A549 (cell line): ENCODE measurements around the gene H2BK1.

Experiments
- BHLHE40 ChIP-seq: IDR thresholded peaks from 2 replicates; pipeline ENCODE4 v1.6.1; 2012; ENCODE audit warnings: low read depth, low read length, inconsistent platforms
- CHD2 ChIP-seq: fragments of 150-350 bp; IDR thresholded peaks from 2 replicates; pipeline ENCODE4 v1.6.1; 2014; ENCODE audit warnings: low read length; ENCODE audit not compliant: partially characterized antibody
- CTCF ChIP-seq: fragments of >200 bp; sonication (Bioruptor Twin); formaldehyde crosslinking; IDR thresholded peaks from 3 replicates; pipeline ENCODE4 v1.5.1; 2016
- HDAC2 ChIP-seq: fragments of 200-600 bp; sonication (generic); IDR thresholded peaks from 2 replicates; pipeline ENCODE4 v1.6.1; 2016
- HOXA7 ChIP-seq: fragments of 250-450 bp; sonication (Bioruptor Pico); IDR thresholded peaks from 2 replicates; pipeline ENCODE4 v1.5.0; 2020; ENCODE audit warnings: mild to moderate bottlenecking, moderate library complexity
- KDM5A ChIP-seq: fragments of 200-600 bp; sonication (generic); IDR thresholded peaks from 2 replicates; pipeline ENCODE4 v1.6.1; 2016; ENCODE audit warnings: antibody characterized with exemption, mild to moderate bottlenecking
- MAX ChIP-seq: IDR thresholded peaks from 2 replicates; pipeline ENCODE4 v1.6.1; 2012
- MAZ ChIP-seq: fragments of 150-350 bp; IDR thresholded peaks from 2 replicates; pipeline ENCODE4 v1.6.1; 2014; ENCODE audit warnings: antibody characterized with exemption, low read depth, low read length, borderline replicate concordance
- MYC ChIP-seq: IDR thresholded peaks from 2 replicates; pipeline ENCODE4 v1.6.1; 2012; ENCODE audit warnings: mild to moderate bottlenecking, inconsistent platforms, low read length, improper control_type of control experiment, borderline replicate concordance
- PBX3 ChIP-seq: IDR thresholded peaks from 2 replicates; pipeline ENCODE4 v1.6.1; 2012
- POLR2A ChIP-seq: IDR thresholded peaks from 2 replicates; pipeline ENCODE4 v1.6.1; 2012; ENCODE audit warnings: mild to moderate bottlenecking, low read length
- REST ChIP-seq: fragments of 200-600 bp; sonication (generic); IDR thresholded peaks from 2 replicates; pipeline ENCODE4 v1.6.1; 2016; ENCODE audit warnings: antibody characterized with exemption, mild to moderate bottlenecking, moderate library complexity
- RFX5 ChIP-seq: fragments of 450-650 bp; IDR thresholded peaks from 2 replicates; pipeline ENCODE4 v1.7.1; 2014; ENCODE audit warnings: antibody characterized with exemption, mild to moderate bottlenecking, moderate library complexity
- SMC3 ChIP-seq: fragments of >200 bp; sonication (Bioruptor Twin); formaldehyde crosslinking; IDR thresholded peaks from 3 replicates; pipeline ENCODE4 v1.6.1; 2018; ENCODE audit warnings: inconsistent platforms

- no peak for TF ChIP-seq REST
- TF ChIP-seq CTCF, result no peak
- no peak for TF ChIP-seq CHD2
- no peak for TF ChIP-seq MAZ
- TF ChIP-seq KDM5A, result no peak
- no peak for TF ChIP-seq SMC3
- TF ChIP-seq MYC, result no peak
- TF ChIP-seq MAX, result peak; percentile 78; the same call in 1 of the 2 replicates
- TF ChIP-seq POLR2A, result peak; percentile 49
- no peak for TF ChIP-seq HOXA7 (CRISPR knock-in tag)
- TF ChIP-seq RFX5, result no peak
- TF ChIP-seq HDAC2, result no peak
- TF ChIP-seq PBX3, result no peak
- no peak for TF ChIP-seq BHLHE40
Observed at GRCh38 chr7:151249034-151249731, 38.9 kb upstream of the H2BK1 start.
